Brain microvascular endothelial cell (primary cell): Measurements from ENCODE around the gene TCFL5.

ENCODE experiments used
- DNase-seq: peaks from one replicate; pipeline ENCODE4 v3.0.0-alpha.2; 2020
- H3K27ac ChIP-seq: fragments of 250-450 bp; sonication (Bioruptor Pico); 2 replicates; pipeline ENCODE4 v1.5.1; 2020; ENCODE audit warnings: mild to moderate bottlenecking, moderate library complexity
- H3K27me3 ChIP-seq: fragments of 250-450 bp; sonication (Bioruptor Pico); replicated peaks from 2 replicates; pipeline ENCODE4 v1.5.1; 2020; ENCODE audit warnings: mild to moderate bottlenecking
- H3K36me3 ChIP-seq: fragments of 250-450 bp; sonication (Bioruptor Pico); replicated peaks from 2 replicates; pipeline ENCODE4 v1.5.1; 2020; ENCODE audit warnings: mild to moderate bottlenecking
- H3K4me3 ChIP-seq: 2 replicates; pipeline ENCODE4 v1.5.1; 2011; ENCODE audit warnings: low read depth, mild to moderate bottlenecking, control low read depth, low read length, moderate library complexity
- in situ Hi-C: cut with HindIII; loops from 2 replicates; pipeline ENCODE4 v1.10.0; 2017; ENCODE audit warnings: low sequenced_read_pairs, low pct_ligation_motif_present
- TF ChIP-seq, protein P1 (sequence below): IDR thresholded peaks from 2 replicates; pipeline ENCODE4 v1.5.1; 2011; ENCODE audit warnings: low read depth, mild to moderate bottlenecking, moderate library complexity, low read length, control low read depth, inconsistent platforms; ENCODE audit errors: missing control alignments

Gene TCFL5

DNA sequence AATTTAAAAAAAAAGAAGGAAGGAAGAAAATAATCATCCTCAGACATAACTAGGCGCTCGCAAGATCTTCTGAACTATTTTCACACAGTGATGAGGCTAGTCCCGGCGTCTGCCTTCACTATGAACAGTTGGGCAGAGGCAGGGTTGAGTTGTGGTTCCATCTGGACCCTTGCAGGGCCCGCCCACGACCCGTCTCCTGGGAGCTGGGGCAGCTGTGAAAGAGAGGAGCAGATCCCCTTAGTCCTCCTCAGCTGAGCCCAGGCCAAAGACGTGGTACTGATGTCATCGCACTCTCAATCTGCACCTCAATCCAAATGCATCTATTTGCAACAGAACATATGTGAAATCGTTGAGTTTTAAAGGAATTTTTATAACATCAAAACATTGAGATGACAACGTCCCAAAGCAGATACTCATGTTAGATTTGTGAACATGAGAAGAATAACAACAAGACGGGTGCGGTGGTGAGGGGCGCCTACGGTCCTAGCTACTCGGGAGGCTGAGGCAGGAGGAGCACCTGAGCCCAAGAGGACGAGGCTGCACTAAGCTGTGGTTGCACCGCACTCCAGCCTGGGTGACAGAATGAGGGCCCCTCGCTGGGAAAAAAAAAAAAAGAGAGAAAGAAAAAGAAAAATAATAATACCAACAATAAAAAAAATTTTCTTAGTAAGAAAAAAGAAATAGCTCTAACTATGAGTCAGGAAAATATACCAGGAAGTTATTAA lies 15.3 kb downstream of the TCFL5 start:
- in situ Hi-C loops: no loop called here
- DNase-seq: no peak
- TF ChIP-seq, protein P1, sequence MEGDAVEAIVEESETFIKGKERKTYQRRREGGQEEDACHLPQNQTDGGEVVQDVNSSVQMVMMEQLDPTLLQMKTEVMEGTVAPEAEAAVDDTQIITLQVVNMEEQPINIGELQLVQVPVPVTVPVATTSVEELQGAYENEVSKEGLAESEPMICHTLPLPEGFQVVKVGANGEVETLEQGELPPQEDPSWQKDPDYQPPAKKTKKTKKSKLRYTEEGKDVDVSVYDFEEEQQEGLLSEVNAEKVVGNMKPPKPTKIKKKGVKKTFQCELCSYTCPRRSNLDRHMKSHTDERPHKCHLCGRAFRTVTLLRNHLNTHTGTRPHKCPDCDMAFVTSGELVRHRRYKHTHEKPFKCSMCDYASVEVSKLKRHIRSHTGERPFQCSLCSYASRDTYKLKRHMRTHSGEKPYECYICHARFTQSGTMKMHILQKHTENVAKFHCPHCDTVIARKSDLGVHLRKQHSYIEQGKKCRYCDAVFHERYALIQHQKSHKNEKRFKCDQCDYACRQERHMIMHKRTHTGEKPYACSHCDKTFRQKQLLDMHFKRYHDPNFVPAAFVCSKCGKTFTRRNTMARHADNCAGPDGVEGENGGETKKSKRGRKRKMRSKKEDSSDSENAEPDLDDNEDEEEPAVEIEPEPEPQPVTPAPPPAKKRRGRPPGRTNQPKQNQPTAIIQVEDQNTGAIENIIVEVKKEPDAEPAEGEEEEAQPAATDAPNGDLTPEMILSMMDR: no peak

DNA sequence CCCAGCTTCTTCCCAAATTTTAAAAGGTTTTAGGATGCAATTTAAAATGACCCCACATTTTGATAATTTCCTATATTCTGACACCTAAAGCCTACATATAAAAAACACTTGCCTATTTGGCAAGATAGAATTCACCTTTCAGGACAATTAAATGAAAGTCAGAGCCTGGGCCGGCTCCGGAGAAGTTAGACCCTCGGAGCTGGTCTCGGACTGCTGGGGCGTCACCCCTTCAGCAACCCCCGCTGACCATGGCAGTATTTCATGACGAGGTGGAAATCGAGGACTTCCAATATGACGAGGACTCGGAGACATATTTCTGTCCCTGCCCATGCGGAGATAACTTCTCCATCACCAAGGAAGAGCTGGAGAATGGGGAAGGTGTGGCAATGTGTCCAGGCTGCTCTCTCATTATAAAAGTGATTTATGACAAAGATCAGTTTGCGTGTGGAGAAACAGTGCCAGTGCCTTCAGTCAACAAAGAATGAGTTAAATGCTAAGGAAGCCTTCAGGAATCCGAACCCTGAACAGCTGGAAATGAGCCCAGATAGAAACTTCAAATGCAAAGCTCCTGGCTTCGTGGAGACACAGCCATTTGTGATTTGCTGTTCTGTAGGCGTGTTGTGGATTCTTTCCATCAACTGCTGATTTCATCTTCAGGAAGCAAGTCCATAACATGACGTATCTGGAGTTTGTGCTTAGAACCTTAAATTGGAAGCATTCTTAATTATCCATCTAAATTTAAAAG lies 16.0 kb downstream of the TCFL5 start:
- Histone ChIP-seq H3K4me3 (no peak overlapping the region), H3K36me3 (no peaks in the 10 kb centered on the region), H3K27me3 (no peaks in the 10 kb centered on the region), H3K27ac (no peak overlapping the region)
- no peak for DNase-seq
- TF ChIP-seq, protein P1: no peak
- in situ Hi-C loops: no loop called here

More for the DNA sequence above, 15.3 kb downstream of the TCFL5 start:
- Histone ChIP-seq H3K36me3 (no peaks in the 10 kb centered on the region), H3K27me3 (no peaks in the 10 kb centered on the region), H3K27ac (no peak overlapping the region), H3K4me3 (no peak overlapping the region)

DNA sequence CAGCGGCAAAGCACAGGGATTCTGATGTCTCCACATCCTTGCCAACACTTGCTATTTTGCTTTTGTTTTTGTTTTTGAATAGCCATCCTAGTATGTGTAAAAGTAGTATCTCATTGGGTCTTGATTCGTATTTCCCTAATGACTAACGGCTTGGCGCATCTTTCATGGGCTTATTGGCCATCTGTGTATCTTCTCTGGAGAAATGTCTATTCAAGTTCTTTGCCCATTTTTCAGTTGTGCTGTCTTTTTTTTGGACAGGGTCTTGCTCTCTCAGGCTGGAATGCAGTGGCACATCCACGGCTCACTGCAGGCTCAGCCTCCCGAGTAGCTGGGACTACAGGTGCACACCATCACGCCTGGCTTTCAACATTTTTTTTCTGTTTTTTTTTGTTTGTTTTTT lies 17.4 kb downstream of the TCFL5 start:
- no peak for DNase-seq
- no peak overlapping the region for H3K27ac ChIP-seq
- no peaks in the 10 kb centered on the region for H3K27me3 ChIP-seq
- no peak overlapping the region for H3K4me3 ChIP-seq
- no peaks in the 10 kb centered on the region for H3K36me3 ChIP-seq
- TF ChIP-seq, protein P1: no peak
- in situ Hi-C loops: no loop called here

DNA sequence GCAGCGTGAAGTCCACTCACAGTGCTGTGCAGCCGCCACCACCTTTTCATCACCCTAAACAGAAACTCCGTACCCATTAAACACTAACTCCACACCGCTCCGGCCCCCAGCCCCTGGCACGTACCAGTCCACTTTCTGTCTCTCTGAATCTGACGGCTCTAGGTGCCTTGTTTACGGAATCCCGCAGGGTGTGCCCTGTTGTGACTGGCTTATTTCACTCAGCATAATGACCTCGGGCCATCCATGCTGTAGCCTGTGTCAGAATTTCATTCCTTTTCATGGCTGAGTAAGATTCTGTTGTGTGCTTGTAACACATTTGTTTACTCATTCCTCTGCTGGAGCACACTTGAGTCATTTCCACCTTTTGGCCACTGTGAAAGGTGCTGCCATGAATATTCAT lies 18.0 kb downstream of the TCFL5 start:
- TF ChIP-seq, protein P1: no peak
- Histone ChIP-seq H3K4me3 (no peak overlapping the region), H3K27me3 (no peaks in the 10 kb centered on the region), H3K27ac (no peak overlapping the region), H3K36me3 (no peaks in the 10 kb centered on the region)
- no peak for DNase-seq
- in situ Hi-C loops: no loop called here

DNA sequence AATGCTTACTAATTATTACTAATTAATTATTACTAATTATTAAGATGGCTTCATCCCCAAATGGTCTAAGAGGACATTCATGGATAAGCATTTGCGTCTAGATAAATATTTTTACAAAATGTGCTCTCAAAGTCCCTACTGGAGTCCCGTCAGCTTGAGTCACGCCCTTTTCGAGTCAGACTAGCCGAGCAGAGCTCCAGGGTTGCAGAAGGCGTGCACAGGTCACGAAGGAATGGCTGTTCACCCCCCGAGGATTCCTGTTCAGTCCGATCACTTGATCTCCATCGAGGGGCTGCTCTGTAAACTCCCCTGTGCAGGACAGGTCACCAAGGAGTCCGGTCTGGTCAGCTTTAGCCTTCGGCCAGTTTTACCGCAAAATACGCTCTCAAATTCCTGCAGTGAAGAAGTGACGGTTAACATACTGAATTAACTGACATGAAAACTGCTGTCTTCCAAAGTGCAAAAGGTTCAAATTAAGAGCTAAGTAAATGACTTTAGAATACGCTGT lies 19.9 kb downstream of the TCFL5 start:
- Histone ChIP-seq H3K36me3 (no peaks in the 10 kb centered on the region), H3K27me3 (no peaks in the 10 kb centered on the region), H3K4me3 (no peak overlapping the region), H3K27ac (no peak overlapping the region)
- TF ChIP-seq, protein P1: no peak
- DNase-seq: no peak
- in situ Hi-C loops: no loop called here
